Retina (tissue), 1 donor: ENCODE results near the gene EIF4E1B.

Source experiments
- DNase-seq: peaks from one replicate; pipeline ENCODE4 v3.0.0-alpha.2; 2016

EIF4E1B gene

DNA sequence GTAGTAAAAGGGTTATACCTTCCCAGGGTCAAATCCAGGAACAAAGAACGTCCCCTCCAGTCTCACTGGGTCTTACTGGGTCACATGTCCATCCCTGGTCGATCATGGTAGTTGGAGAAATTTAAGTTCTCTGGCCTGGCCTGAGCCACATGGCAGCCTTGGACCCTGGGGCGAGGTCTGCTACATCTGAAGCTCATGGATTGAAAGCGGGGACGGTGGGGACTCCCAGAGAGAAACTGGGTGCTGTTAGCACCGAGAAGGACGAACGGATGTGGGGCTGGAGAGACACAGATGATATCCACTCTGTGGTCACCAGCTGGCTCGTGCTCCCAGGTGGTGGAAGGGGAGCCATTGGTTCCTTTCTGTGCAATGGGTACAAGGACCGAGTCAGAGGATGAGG is 63.7 kb downstream of the EIF4E1B start:
- no peak for DNase-seq

- no peak for DNase-seq
These were observed 64.2 kb downstream of the EIF4E1B start for GRCh38 chr5:176694631-176695030.

- no peak for DNase-seq
These were observed 64.6 kb downstream of the EIF4E1B start for GRCh38 chr5:176695073-176695472.
